Measurements from ENCODE around the gene RAB34.

The RAB34 gene

DNA sequence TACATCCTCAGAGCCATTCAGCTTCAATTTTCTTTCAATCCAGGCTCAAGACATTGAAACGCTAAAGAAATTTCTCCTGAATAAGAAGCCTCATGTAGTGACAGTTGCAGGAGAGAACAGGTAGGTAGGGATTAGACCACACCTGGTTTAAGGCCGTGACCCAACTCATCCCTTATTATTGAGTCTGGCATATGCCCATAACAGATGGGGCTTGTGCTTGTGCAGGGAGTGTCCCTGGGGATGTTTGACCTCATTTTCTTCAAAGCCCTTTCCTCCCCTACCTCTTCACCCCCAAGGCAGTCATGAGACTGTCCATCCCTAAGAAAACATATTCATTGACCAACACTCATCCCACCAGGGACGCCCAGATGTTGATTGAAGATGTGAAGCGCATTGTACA lies 31.4 kb downstream of the RAB34 start:
- no peak for DNase-seq (ENCODE audit: low read depth in 3 of 3, low spot score in 1 of 3)

DNA sequence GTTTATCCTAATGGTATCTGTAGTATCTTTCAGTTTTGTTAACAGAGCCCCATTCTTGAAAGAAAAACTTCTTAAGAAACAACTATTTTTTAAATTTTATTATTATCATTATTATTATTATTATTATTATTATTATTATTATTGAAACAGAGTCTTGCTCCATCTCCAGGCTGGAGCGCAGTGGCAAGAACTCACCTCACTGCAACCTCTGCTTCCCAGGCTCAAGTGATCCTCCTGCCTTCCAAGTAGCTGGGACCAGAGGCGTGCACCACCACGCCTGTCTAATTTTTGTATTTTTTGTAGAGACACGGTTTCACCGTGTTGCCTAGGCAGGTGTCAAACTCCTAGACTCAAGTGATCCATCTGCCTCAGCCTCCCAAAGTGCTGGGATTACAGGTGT lies 32.3 kb downstream of the RAB34 start:
- DNase-seq (ENCODE audit: low read depth in 3 of 3, low spot score in 1 of 3) = no peak

DNA sequence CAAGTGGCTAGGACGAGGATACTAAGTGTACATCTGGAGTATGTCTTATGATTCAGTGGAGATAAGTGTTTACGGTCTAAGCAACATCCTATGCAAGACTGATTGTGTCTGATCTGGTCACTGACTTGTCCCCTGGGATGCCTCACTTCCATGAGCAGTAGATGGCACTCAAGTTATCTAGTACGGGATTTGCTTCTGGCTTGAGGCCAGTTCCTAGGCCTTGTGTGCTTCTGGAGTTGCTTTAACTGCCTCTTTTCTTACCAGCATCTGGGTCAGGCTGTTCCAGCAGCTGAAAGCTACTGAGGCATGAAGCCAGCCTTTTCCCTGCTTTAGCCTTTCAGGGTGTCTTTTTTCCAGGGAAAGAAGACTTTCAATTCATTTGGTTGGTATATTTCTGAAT lies 32.7 kb downstream of the RAB34 start:
- no peak for DNase-seq (ENCODE audit: low read depth in 3 of 3, low spot score in 1 of 3)

- DNase-seq (ENCODE audit: low read depth in 3 of 3, low spot score in 1 of 3) = no peak
Measured at GRCh38 chr17:28682655-28683054, 35.0 kb downstream of the RAB34 start.

DNA sequence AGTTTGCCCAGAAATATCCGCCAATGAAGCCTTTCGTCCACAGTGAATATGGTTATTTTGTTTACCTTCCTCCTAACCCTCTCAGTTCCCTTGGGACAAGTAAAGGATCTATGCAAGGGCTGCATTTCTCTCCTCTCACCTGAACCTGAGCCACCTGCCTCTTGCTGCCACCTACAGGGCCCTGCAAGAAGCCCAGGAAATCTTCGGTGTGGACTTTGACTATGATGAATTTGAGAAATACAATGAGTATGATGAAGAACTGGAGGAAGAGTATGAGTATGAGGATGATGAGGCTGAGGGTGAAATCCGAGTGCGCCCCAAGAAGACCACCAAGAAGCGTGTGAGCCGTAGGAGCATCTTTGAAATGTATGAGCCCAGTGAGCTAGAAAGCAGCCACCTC lies 41.7 kb downstream of the RAB34 start:
- DNase-seq (ENCODE audit: low read depth in 3 of 3, low spot score in 1 of 3) = no peak

- no peak for DNase-seq (ENCODE audit: low read depth in 3 of 3, low spot score in 1 of 3)
Measured at GRCh38 chr17:28675490-28675889, 42.2 kb downstream of the RAB34 start.

- DNase-seq (ENCODE audit: low read depth in 3 of 3, low spot score in 1 of 3) = no peak
Measured at GRCh38 chr17:28669918-28670317, 47.8 kb downstream of the RAB34 start.

GRCh38 chr17:28667870-28668269 lies 49.8 kb downstream of the RAB34 start:
- no peak for DNase-seq (ENCODE audit: low read depth in 3 of 3, low spot score in 1 of 3)

GRCh38 chr17:28665994-28666393 lies 51.7 kb downstream of the RAB34 start:
- no peak for DNase-seq (ENCODE audit: low read depth in 3 of 3, low spot score in 1 of 3)

Data from stimulated activated CD4-positive, alpha-beta T cell treated with anti-CD3 and anti-CD28 coated beads, TNF-alpha, amount 100 ng/mL, for 1 hour (primary cell).